MCF 10A (cell line): Measurements from ENCODE around the gene LRFN4. TPM values are rescaled to one million over a fixed set of nuclear protein-coding genes. Genes with fewer than 3 reads are reported as not detected.

Experiments
- BruUV-seq: library from RNA; stranded (reverse); fragments of 400-500 nt; replicated peaks from 2 replicates; lab custom pipeline; 2021; lab: Mats Ljungman, UMichigan
- CTCF ChIA-PET: fragments of 300-600 bp; sonication (Branson Sonifier 250); formaldehyde crosslinking; extraction: SDS; loops from one replicate; lab custom pipeline; 2021; ENCODE audit warnings: antibody characterized with exemption, inconsistent platforms; lab: Yijun Ruan, JAX
- POLR2A ChIA-PET: fragments of 300-600, 350-650 bp; sonication (Branson Sonifier 250); formaldehyde crosslinking; extraction: SDS; loops from one replicate; lab custom pipeline; 2020; ENCODE audit warnings: antibody characterized with exemption, inconsistent platforms; lab: Yijun Ruan, JAX
- DNase-seq: peaks from one replicate; pipeline ENCODE4 v3.0.0-alpha.2; 2018; ENCODE audit not compliant: unreplicated experiment
- H3K27ac Mint-ChIP-seq: one replicate; pipeline ENCODE4 v1.8.0; 2022; ENCODE audit warnings: mild to moderate bottlenecking, low read depth, mixed read lengths; ENCODE audit not compliant: unreplicated experiment
- H3K27me3 Mint-ChIP-seq: one replicate; pipeline ENCODE4 v1.8.0; 2022; ENCODE audit warnings: mixed read lengths; ENCODE audit not compliant: insufficient read depth, unreplicated experiment
- H3K36me3 Mint-ChIP-seq: one replicate; pipeline ENCODE4 v1.8.0; 2022; ENCODE audit warnings: mild to moderate bottlenecking, moderate library complexity, mixed read lengths; ENCODE audit not compliant: insufficient read depth, unreplicated experiment
- H3K4me1 Mint-ChIP-seq: one replicate; pipeline ENCODE4 v1.8.0; 2022; ENCODE audit warnings: mixed read lengths; ENCODE audit not compliant: insufficient read depth, unreplicated experiment
- H3K4me3 Mint-ChIP-seq: one replicate; pipeline ENCODE4 v1.8.0; 2022; ENCODE audit warnings: mild to moderate bottlenecking, moderate library complexity, mixed read lengths; ENCODE audit not compliant: unreplicated experiment
- H3K9me3 Mint-ChIP-seq: one replicate; pipeline ENCODE4 v1.8.0; 2022; ENCODE audit warnings: mixed read lengths; ENCODE audit not compliant: unreplicated experiment
- CTCF ChIP-seq: fragments of 200-600 bp; IDR thresholded peaks from one replicate; pipeline ENCODE4 v1.8.0; 2022; ENCODE audit warnings: antibody characterized with exemption, mild to moderate bottlenecking; ENCODE audit not compliant: unreplicated experiment
- intact Hi-C: fragments of 100-400 bp; cut with micrococcal nuclease; formaldehyde crosslinking; loops from 2 replicates; pipeline ENCODE4 v1.14.1; 2022
- total RNA-seq: library from RNA; stranded (reverse); gene quantifications from 2 replicates; pipeline ENCODE4 v1.2.3, GENCODE V29; 2022

LRFN4 gene
- total RNA-seq, 1 experiment from 2014 or later = 30.4 TPM

- no peak for TF ChIP-seq CTCF
- intact Hi-C loops = no loop called here
- H3K36me3 Mint-ChIP-seq = peaks cover 57% of the 10 kb centered on the region
- no peak overlapping the region for H3K27ac Mint-ChIP-seq
- CTCF ChIA-PET = interaction anchor here (1.0 kb wide), 1 partner anchor 192 kb away, joined by 3 read pairs; no protein-coding TSS in a partner anchor
- POLR2A ChIA-PET = interaction anchor here (0.7 kb wide), 2 partner anchors 108 to 110 kb away, joined by 3 read pairs; no protein-coding TSS in a partner anchor
- no peaks in the 10 kb centered on the region for H3K27me3 Mint-ChIP-seq
- DNase-seq = no peak
- H3K4me3 Mint-ChIP-seq = no peak overlapping the region
- H3K9me3 Mint-ChIP-seq = no peaks in the 10 kb centered on the region
- BruUV-seq = no TSS peak
- H3K4me1 Mint-ChIP-seq = no peaks in the 10 kb centered on the region
These were observed 5.1 kb downstream of the LRFN4 start for GRCh38 chr11:66861774-66862558.

GRCh38 chr11:66862559-66863037, 5.7 kb downstream of the LRFN4 start:
- no TSS peak for BruUV-seq
- Mint-ChIP-seq H3K9me3 (no peaks in the 10 kb centered on the region), H3K4me3 (no peak overlapping the region), H3K36me3 (peaks cover 57% of the 10 kb centered on the region), H3K27ac (no peak overlapping the region), H3K27me3 (no peaks in the 10 kb centered on the region), H3K4me1 (no peaks in the 10 kb centered on the region)
- TF ChIP-seq CTCF = no peak
- CTCF ChIA-PET = interaction anchor here (0.7 to 1.0 kb wide), 2 partner anchors 14 to 191 kb away, joined by 3 to 4 read pairs; no protein-coding TSS in a partner anchor
- POLR2A ChIA-PET = no interaction called here
- intact Hi-C loops = no loop called here
- DNase-seq = no peak

GRCh38 chr11:66863428-66864125, 6.7 kb downstream of the LRFN4 start:
- intact Hi-C loops = no loop called here
- no TSS peak for BruUV-seq
- no peak for TF ChIP-seq CTCF
- peaks cover 52% of the 10 kb centered on the region for H3K36me3 Mint-ChIP-seq
- H3K4me1 Mint-ChIP-seq = no peaks in the 10 kb centered on the region
- no peaks in the 10 kb centered on the region for H3K27me3 Mint-ChIP-seq
- ChIA-PET CTCF (interaction anchor here (0.7 kb wide), 1 partner anchor 15 kb away, joined by 4 read pairs; no protein-coding TSS in a partner anchor), POLR2A (no interaction called here)
- no peaks in the 10 kb centered on the region for H3K9me3 Mint-ChIP-seq
- no peak for DNase-seq
- no peak overlapping the region for H3K4me3 Mint-ChIP-seq
- no peak overlapping the region for H3K27ac Mint-ChIP-seq
